OCI-LY1 (cell line): ENCODE data around the gene CDC45.

Source experiments
- CTCF ChIP-seq: fragments of 200-600 bp; sonication (generic), shearing (Covaris generic); IDR thresholded peaks from 2 replicates; pipeline ENCODE4 v1.5.1; 2017; ENCODE audit warnings: mild to moderate bottlenecking, antibody characterized with exemption, low read length, moderate library complexity, mixed read lengths
- EZH2 ChIP-seq: fragments of 200-600 bp; sonication (generic), shearing (Covaris generic); IDR thresholded peaks from 2 replicates; pipeline ENCODE4 v1.8.0; 2017; ENCODE audit warnings: borderline replicate concordance, mixed run types, mild to moderate bottlenecking, antibody characterized with exemption, low read length, moderate library complexity, mixed read lengths

GRCh38 chr22:19449422-19449767 is 30.3 kb upstream of the CDC45 start:
- TF ChIP-seq CTCF (no peak), EZH2 (no peak)
